CD4-positive, alpha-beta T cell (primary cell): ENCODE results near the gene HLCS. TPM values are rescaled to one million over a fixed set of nuclear protein-coding genes. Genes with fewer than 3 reads are reported as not detected.

Experiments
- ATAC-seq: fragments of 200-7000 bp; cut with Tn5 transposase; one replicate; pipeline ENCODE4 v1.10.0; 2022; ENCODE audit warnings: mild to moderate bottlenecking; ENCODE audit not compliant: poor library complexity
- CTCF ChIA-PET: fragments of 350-600 bp; sonication (Branson Sonifier 250); formaldehyde crosslinking; loops from one replicate; lab custom pipeline; 2021; ENCODE audit warnings: antibody characterized with exemption, inconsistent platforms; lab: Charles Lee
- POLR2A ChIA-PET: fragments of 350-600 bp; sonication (Branson Sonifier 250); formaldehyde crosslinking; loops from one replicate; lab custom pipeline; 2021; ENCODE audit warnings: antibody characterized with exemption, inconsistent platforms; lab: Charles Lee
- DNase-seq, 14 experiments: peaks; one replicate each; pipeline ENCODE4 v3.0.0-alpha.2; 2013 to 2020; ENCODE audit warnings: mixed read lengths in 2 of 14
- H3K27ac ChIP-seq, 2 donors: one replicate each; pipeline versions ENCODE4 v1.5.1 to v1.7.0; 2013; ENCODE audit warnings: low read length in 2 of 2, low read depth in 1 of 2, mild to moderate bottlenecking in 1 of 2
- H3K27me3 ChIP-seq, 2 experiments: 1 replicate in 1 of 2; 2 replicates in 1 of 2; pipeline versions ENCODE4 v1.6.1 to v1.7.0; 2013; ENCODE audit warnings: low read length in 2 of 2, control low read depth in 1 of 2, mild to moderate bottlenecking in 1 of 2, moderate library complexity in 1 of 2; ENCODE audit not compliant: insufficient read depth in 2 of 2, control insufficient read depth in 1 of 2
- H3K36me3 ChIP-seq: one replicate; pipeline ENCODE4 v1.6.1; 2013; ENCODE audit warnings: low read length, control low read depth; ENCODE audit not compliant: insufficient read depth
- H3K4me1 ChIP-seq: one replicate; pipeline ENCODE4 v1.6.1; 2013; ENCODE audit warnings: low read length, control low read depth; ENCODE audit not compliant: insufficient read depth
- H3K4me3 ChIP-seq: one replicate; pipeline ENCODE4 v1.5.1; 2013; ENCODE audit warnings: mild to moderate bottlenecking, low read length, moderate library complexity
- H3K9me3 ChIP-seq, 2 experiments: 1 replicate in 1 of 2; 2 replicates in 1 of 2; pipeline versions ENCODE4 v1.6.1 to v1.7.0; 2013; ENCODE audit warnings: low read length in 2 of 2, mild to moderate bottlenecking in 2 of 2, control low read depth in 1 of 2, moderate library complexity in 1 of 2; ENCODE audit not compliant: control insufficient read depth in 1 of 2, insufficient read depth in 1 of 2
- H3K27ac Mint-ChIP-seq: one replicate; pipeline ENCODE4 v1.8.0; 2020; ENCODE audit warnings: mixed read lengths
- H3K27me3 Mint-ChIP-seq: one replicate; pipeline ENCODE4 v1.8.0; 2021; ENCODE audit warnings: mixed read lengths
- H3K36me3 Mint-ChIP-seq: one replicate; pipeline ENCODE4 v1.8.0; 2021; ENCODE audit warnings: low read depth, mixed read lengths
- H3K4me1 Mint-ChIP-seq: one replicate; pipeline ENCODE4 v1.8.0; 2021; ENCODE audit warnings: low read depth, mixed read lengths
- H3K4me3 Mint-ChIP-seq: one replicate; pipeline ENCODE4 v1.8.0; 2020; ENCODE audit warnings: mild to moderate bottlenecking, mixed read lengths
- H3K9me3 Mint-ChIP-seq: one replicate; pipeline ENCODE4 v1.8.0; 2020; ENCODE audit warnings: mixed read lengths
- CTCF ChIP-seq: fragments of 200-600 bp; IDR thresholded peaks from one replicate; pipeline ENCODE4 v1.8.0; 2022; ENCODE audit warnings: antibody characterized with exemption, mild to moderate bottlenecking
- intact Hi-C, 2 experiments: fragments of 100-400 bp; cut with DNase I in 1 of 2; cut with micrococcal nuclease in 1 of 2; formaldehyde crosslinking; loops; one replicate each; pipeline versions ENCODE4 v1.15.1 to v1.9.0; 2023 to 2025; cut with DNase I, micrococcal nuclease
- total RNA-seq, 174 experiments: library from RNA in 2 of 174; stranded (reverse) in 2 of 174; gene quantifications; one replicate each; pipeline ENCODE4 v1.2.3 and lab custom pipeline; 2021 to 2026

HLCS gene
- total RNA-seq, 2 experiments from 2014 or later = 8.1 to 10.0 TPM

- ChIA-PET POLR2A (no interaction called here), CTCF (interaction anchor here (1.0 kb wide), 1 partner anchor 10 kb away, joined by 3 read pairs; no protein-coding TSS in a partner anchor)
- Histone ChIP-seq H3K27me3 (no peaks in the 10 kb centered on the region), H3K4me3 (no peak overlapping the region), H3K36me3 (no peaks in the 10 kb centered on the region), H3K27ac (no peak overlapping the region), H3K4me1 (no peaks in the 10 kb centered on the region), H3K9me3 (peaks cover 0 to under 1% of the 10 kb centered on the region in 2 experiments)
- Mint-ChIP-seq H3K36me3 (peaks cover 29% of the 10 kb centered on the region), H3K27ac (no peak overlapping the region), H3K9me3 (no peaks in the 10 kb centered on the region), H3K27me3 (no peaks in the 10 kb centered on the region), H3K4me3 (no peak overlapping the region), H3K4me1 (no peaks in the 10 kb centered on the region)
- DNase-seq (no peak), ATAC-seq (no peak)
- intact Hi-C loops = no loop called here
- TF ChIP-seq CTCF = no peak
Observed at GRCh38 chr21:36804874-36805611, 161.4 kb downstream of the HLCS start.

- ChIA-PET POLR2A (no interaction called here), CTCF (interaction anchor here (1.0 kb wide), 1 partner anchor 9 kb away, joined by 3 read pairs; no protein-coding TSS in a partner anchor)
- Histone ChIP-seq H3K4me1 (no peaks in the 10 kb centered on the region), H3K4me3 (no peak overlapping the region), H3K36me3 (no peaks in the 10 kb centered on the region), H3K27me3 (no peaks in the 10 kb centered on the region), H3K9me3 (peaks cover 7 to 11% of the 10 kb centered on the region in 2 experiments), H3K27ac (no peak overlapping the region)
- TF ChIP-seq CTCF = no peak
- Mint-ChIP-seq H3K9me3 (peaks cover 4% of the 10 kb centered on the region), H3K27ac (no peak overlapping the region), H3K4me1 (no peaks in the 10 kb centered on the region), H3K4me3 (no peak overlapping the region), H3K27me3 (no peaks in the 10 kb centered on the region), H3K36me3 (peaks cover 40% of the 10 kb centered on the region)
- no peak for ATAC-seq
- intact Hi-C loops = no loop called here
- no peak for DNase-seq
Observed at GRCh38 chr21:36803816-36804439, 162.5 kb downstream of the HLCS start.

GRCh38 chr21:36803051-36803645 is 163.3 kb downstream of the HLCS start:
- H3K4me1 Mint-ChIP-seq = no peaks in the 10 kb centered on the region
- Histone ChIP-seq H3K27ac (no peak overlapping the region), H3K36me3 (no peaks in the 10 kb centered on the region), H3K27me3 (no peaks in the 10 kb centered on the region), H3K9me3 (peaks cover 7 to 17% of the 10 kb centered on the region in 2 experiments), H3K4me1 (no peaks in the 10 kb centered on the region), H3K4me3 (no peak overlapping the region)
- peaks cover 5% of the 10 kb centered on the region for H3K9me3 Mint-ChIP-seq
- POLR2A ChIA-PET = no interaction called here
- DNase-seq = no peak
- no peak for TF ChIP-seq CTCF
- no peak overlapping the region for H3K27ac Mint-ChIP-seq
- ATAC-seq = no peak
- CTCF ChIA-PET = no interaction called here
- H3K36me3 Mint-ChIP-seq = peaks cover 48% of the 10 kb centered on the region
- intact Hi-C loops = no loop called here
- H3K4me3 Mint-ChIP-seq = no peak overlapping the region
- H3K27me3 Mint-ChIP-seq = no peaks in the 10 kb centered on the region
